MV-4-11 (cell line): Measurements from ENCODE around the gene INPP5E.

Source experiments
- DNase-seq: peaks from one replicate; lab custom pipeline; 2025; lab: John Stamatoyannopoulos, UW

Gene INPP5E

GRCh38 chr9:136439481-136440408 lies at the start of gene INPP5E:
INPP5E (minus strand) TSS chr9:136439845; CDS start chr9:136439419, 426 bp downstream.
- DNase-seq = peak; percentile 12

- no peak for DNase-seq
Measured at GRCh38 chr9:136488247-136489214, 48.9 kb upstream of the INPP5E start.

GRCh38 chr9:136487672-136488071 lies 48.0 kb upstream of the INPP5E start:
- no peak for DNase-seq

- no peak for DNase-seq
Measured at GRCh38 chr9:136486823-136487620, 47.4 kb upstream of the INPP5E start.

GRCh38 chr9:136486131-136486530 lies 46.5 kb upstream of the INPP5E start:
- DNase-seq = no peak

GRCh38 chr9:136485049-136486045 lies 45.7 kb upstream of the INPP5E start:
- peak; percentile 64 for DNase-seq

- no peak for DNase-seq
Measured at GRCh38 chr9:136484153-136485048, 44.8 kb upstream of the INPP5E start.

GRCh38 chr9:136483589-136484152 lies 44.0 kb upstream of the INPP5E start:
- peak; percentile 78 for DNase-seq

- DNase-seq = peak; percentile 89
Measured at GRCh38 chr9:136482793-136483588, 43.3 kb upstream of the INPP5E start, which contains the start of gene SEC16A. SEC16A (minus strand) TSS chr9:136483040; CDS start chr9:136477615, 5,425 bp downstream.

GRCh38 chr9:136482046-136482792 lies 42.6 kb upstream of the INPP5E start:
- peak; percentile 66 for DNase-seq

GRCh38 chr9:136481558-136481957 lies 41.9 kb upstream of the INPP5E start:
- no peak for DNase-seq

- no peak for DNase-seq
Measured at GRCh38 chr9:136476369-136477150, 36.9 kb upstream of the INPP5E start.

- DNase-seq = no peak
Measured at GRCh38 chr9:136474974-136475865, 35.6 kb upstream of the INPP5E start.

GRCh38 chr9:136474021-136474640 lies 34.5 kb upstream of the INPP5E start:
- no peak for DNase-seq

GRCh38 chr9:136473354-136473721 lies 33.7 kb upstream of the INPP5E start:
- DNase-seq = no peak
